K562 (cell line): ENCODE results near the gene CACNG7. TPM values are rescaled to one million over a fixed set of nuclear protein-coding genes. Genes with fewer than 3 reads are reported as not detected.

ENCODE experiments used
- ATAC-seq: fragments of 200-7000 bp; cut with Tn5 transposase; 3 replicates; pipeline ENCODE4 v1.9.1; 2020; ENCODE audit warnings: moderate library complexity
- BruUV-seq: library from RNA; stranded (reverse); fragments of 400-500 nt; replicated peaks from 2 replicates; lab custom pipeline; 2021; lab: Mats Ljungman, UMichigan
- CTCF ChIA-PET: fragments of 300-600 bp; formaldehyde crosslinking; extraction: SDS; loops from one replicate; lab custom pipeline; 2021; ENCODE audit warnings: low intra/inter-chr PET ratio; lab: Yijun Ruan, JAX
- POLR2A ChIA-PET: fragments of 300-600, 350-650 bp; sonication (Branson Sonifier 250); formaldehyde crosslinking; extraction: SDS; loops from one replicate; lab custom pipeline; 2021; ENCODE audit warnings: antibody characterized with exemption, inconsistent platforms; lab: Yijun Ruan, JAX
- DNase-seq, 4 experiments: peaks; one replicate each; pipeline versions ENCODE4 v3.0.0 to v3.0.0-alpha.2; 2011 to 2018; ENCODE audit warnings: low spot score in 3 of 4, mixed read lengths in 3 of 4; ENCODE audit errors: extremely low read depth in 1 of 4
- FAIRE-seq: peaks from 2 replicates; lab custom pipeline; 2011; peaks lifted over from hg19 to GRCh38; lab: Jason Lieb, UNC
- H2AFZ ChIP-seq: 2 replicates; pipeline ENCODE4 v1.6.0; 2011; ENCODE audit warnings: low read depth, low read length, control low read depth, inconsistent platforms
- H3K27ac ChIP-seq: fragments of 200-600 bp; 3 replicates; pipeline ENCODE4 v1.8.0; 2011; ENCODE audit warnings: low read depth, mild to moderate bottlenecking, control low read depth, inconsistent platforms, low read length, moderate library complexity, mixed read lengths; ENCODE audit errors: extremely low read depth
- H3K27me3 ChIP-seq, 2 experiments: fragments of 300-600 bp in 1 of 2; 2 replicates in 1 of 2; 3 replicates in 1 of 2; pipeline versions ENCODE4 v1.6.0 to v1.8.0; 2011; ENCODE audit warnings: inconsistent platforms in 2 of 2, low read length in 2 of 2, mild to moderate bottlenecking in 1 of 2, mixed read lengths in 1 of 2, moderate library complexity in 1 of 2; ENCODE audit not compliant: control insufficient read depth in 2 of 2, insufficient read depth in 2 of 2
- H3K36me3 ChIP-seq: fragments of 300-600 bp; 3 replicates; pipeline ENCODE4 v1.8.0; 2011; ENCODE audit warnings: mild to moderate bottlenecking, low read length, inconsistent platforms; ENCODE audit not compliant: control insufficient read depth, insufficient read depth
- H3K4me1 ChIP-seq, 2 experiments: fragments of 200-600 bp in 1 of 2; replicated peaks in 1 of 2; 2 replicates in 1 of 2; 3 replicates in 1 of 2; pipeline versions ENCODE4 v1.5.1 to v1.8.0; 2011; ENCODE audit warnings: inconsistent platforms in 2 of 2, low read length in 2 of 2, mild to moderate bottlenecking in 1 of 2, mixed read lengths in 1 of 2, moderate library complexity in 1 of 2; ENCODE audit not compliant: control insufficient read depth in 2 of 2, insufficient read depth in 2 of 2
- H3K4me2 ChIP-seq: 2 replicates; pipeline ENCODE4 v1.6.1; 2011; ENCODE audit warnings: low read length, control low read depth, inconsistent platforms, mixed read lengths; ENCODE audit not compliant: insufficient read depth
- H3K4me3 ChIP-seq: fragments of 200-600 bp; sonication (generic), shearing (Covaris generic); 2 replicates; pipeline ENCODE4 v1.5.1; 2016; ENCODE audit warnings: control low read depth, inconsistent platforms
- H3K79me2 ChIP-seq: fragments of 200-600 bp; 3 replicates; pipeline ENCODE4 v1.8.0; 2011; ENCODE audit warnings: low read length, inconsistent platforms; ENCODE audit not compliant: control insufficient read depth, insufficient read depth
- H3K9ac ChIP-seq, 2 experiments: 2 replicates each; pipeline versions ENCODE4 v1.6.0 to v1.6.1; 2011; ENCODE audit warnings: low read depth in 2 of 2, low read length in 2 of 2, control low read depth in 1 of 2, inconsistent platforms in 1 of 2, mild to moderate bottlenecking in 1 of 2, mixed read lengths in 1 of 2; ENCODE audit not compliant: insufficient read depth in 1 of 2
- H3K9me1 ChIP-seq: one replicate; pipeline ENCODE4 v1.6.0; 2011; ENCODE audit warnings: inconsistent platforms, mild to moderate bottlenecking, low read length, moderate library complexity; ENCODE audit not compliant: control insufficient read depth, insufficient read depth
- H3K9me3 ChIP-seq: replicated peaks from 2 replicates; pipeline ENCODE4 v1.5.1; 2011; ENCODE audit warnings: low read depth, low read length, inconsistent platforms; ENCODE audit not compliant: control insufficient read depth, insufficient read depth
- H4K20me1 ChIP-seq: replicated peaks from 2 replicates; pipeline ENCODE4 v1.6.1; 2011; ENCODE audit warnings: low read length, inconsistent platforms, mixed read lengths; ENCODE audit not compliant: control insufficient read depth, insufficient read depth
- ADNP ChIP-seq: fragments of 200-800 bp; sonication (Bioruptor generic); IDR thresholded peaks from 2 replicates; pipeline ENCODE4 v1.6.1; 2016; ENCODE audit warnings: missing genetic modification characterization, missing compliant biosample characterization
- CEBPG ChIP-seq, 3 experiments: fragments of 200-800 bp in 1 of 3; sonication (Bioruptor generic) in 1 of 3; sonication (generic) in 1 of 3; formaldehyde crosslinking in 1 of 3; IDR thresholded peaks in 2 of 3; conservative IDR thresholded peaks in 1 of 3; 2 replicates each; pipeline versions ENCODE4 v1.6.1 to v1.8.0; 2016 to 2022; ENCODE audit warnings: missing compliant biosample characterization in 2 of 3, missing genetic modification characterization in 2 of 3, mild to moderate bottlenecking in 1 of 3, missing genetic modification reagents in 1 of 3
- DPF2 ChIP-seq: fragments of 450-650 bp; IDR thresholded peaks from 2 replicates; pipeline ENCODE4 v1.6.1; 2016
- GTF2F1 ChIP-seq: IDR thresholded peaks from 2 replicates; pipeline ENCODE4 v1.6.1; 2011; ENCODE audit warnings: low read depth, low read length, improper control_type of control experiment
- MEIS2 ChIP-seq: fragments of 450-650 bp; IDR thresholded peaks from 2 replicates; pipeline ENCODE4 v1.6.1; 2014; ENCODE audit warnings: mild to moderate bottlenecking; ENCODE audit not compliant: partially characterized antibody
- NFYB ChIP-seq: IDR thresholded peaks from 2 replicates; pipeline ENCODE4 v1.6.1; 2011; ENCODE audit warnings: mild to moderate bottlenecking, moderate library complexity; ENCODE audit not compliant: insufficient read length; ENCODE audit errors: extremely low read depth
- PHF21A ChIP-seq: fragments of 450-650 bp; IDR thresholded peaks from 2 replicates; pipeline ENCODE4 v1.6.1; 2017; ENCODE audit warnings: low read depth, borderline replicate concordance
- POLR2AphosphoS5 ChIP-seq: IDR thresholded peaks from 2 replicates; pipeline ENCODE4 v1.6.1; 2011; ENCODE audit warnings: mild to moderate bottlenecking, low read depth, low read length, moderate library complexity; ENCODE audit not compliant: control insufficient read depth, insufficient read depth
- RBBP5 ChIP-seq: fragments of 200-600 bp; sonication (generic); IDR thresholded peaks from 2 replicates; pipeline ENCODE4 v1.6.1; 2012; ENCODE audit warnings: borderline replicate concordance, mild to moderate bottlenecking, low read length, control low read depth, inconsistent platforms; ENCODE audit not compliant: insufficient read depth, poor library complexity, severe bottlenecking
- ZFP36 ChIP-seq: fragments of 150-350 bp; IDR thresholded peaks from 2 replicates; pipeline ENCODE4 v1.6.1; 2018; ENCODE audit warnings: low read length, low read depth; ENCODE audit not compliant: partially characterized antibody
- WGBS: fragments of 100-300 bp; shearing (Covaris generic); methylation state at CpG from one replicate; pipeline ENCODE4 v1.1.6; 2016; ENCODE audit warnings: low coverage, mixed read lengths; ENCODE audit not compliant: insufficient coverage; ENCODE audit errors: missing lambda C conversion rate; 5-methylcytosine and 5-hydroxymethylcytosine counted together
- in situ Hi-C: fragments of 300-500 bp; cut with MboI; formaldehyde crosslinking; loops from 4 replicates; pipeline ENCODE4 v1.15.0; 2018; ENCODE audit warnings: inconsistent platforms, mixed read lengths
- intact Hi-C: fragments of 100-400 bp; cut with micrococcal nuclease; formaldehyde crosslinking; loops from 2 replicates; pipeline ENCODE4 v1.14.2; 2022
- polyA plus RNA-seq, 8 experiments: library from polyadenylated mRNA; depleted of rRNA in 4 of 8; stranded (reverse) in 5 of 8; unstranded in 3 of 8; fragments of >200 nt; fragmentation: Nextera tagmentation in 2 of 8; fragmentation: Illumina TruSeq in 1 of 8; extraction: Ambion mirVana in 2 of 8; extraction: Trizol in 1 of 8; gene quantifications; 2 replicates each; pipeline versions ENCODE4 v1.2.1 to v1.2.3, GENCODE V29; 2011 to 2014; ENCODE audit warnings: inconsistent platforms in 1 of 8, missing spikeins in 1 of 8
- total RNA-seq, 7 experiments: library from RNA; depleted of rRNA in 6 of 7; stranded (reverse); fragments of >200 nt in 6 of 7; fragmentation: Illumina TruSeq in 2 of 7; extraction: Trizol in 2 of 7; gene quantifications; 2 replicates each; pipeline versions ENCODE4 v1.2.1 to v1.2.3, GENCODE V29; 2011 to 2021; ENCODE audit warnings: low replicate concordance in 1 of 7
- TF ChIP-seq, protein P1 (sequence below): fragments of 150-350 bp; conservative IDR thresholded peaks from 2 replicates; pipeline ENCODE4 v1.6.1; 2014; ENCODE audit warnings: low read length
- TF ChIP-seq, protein P2 (sequence below): fragments of 450-650 bp; IDR thresholded peaks from 2 replicates; pipeline ENCODE4 v1.6.1; 2018; ENCODE audit not compliant: partially characterized antibody
- TF ChIP-seq, protein P3 (sequence below): sonication (generic); formaldehyde crosslinking; IDR thresholded peaks from 2 replicates; pipeline ENCODE4 v1.9.0; 2022; ENCODE audit warnings: mild to moderate bottlenecking, missing genetic modification reagents

Gene CACNG7
- total and polyA plus RNA-seq, 9 of the 15 experiments (the other 6 are each of a cell fraction or from before 2014, with no cell fraction given): not detected

DNA sequence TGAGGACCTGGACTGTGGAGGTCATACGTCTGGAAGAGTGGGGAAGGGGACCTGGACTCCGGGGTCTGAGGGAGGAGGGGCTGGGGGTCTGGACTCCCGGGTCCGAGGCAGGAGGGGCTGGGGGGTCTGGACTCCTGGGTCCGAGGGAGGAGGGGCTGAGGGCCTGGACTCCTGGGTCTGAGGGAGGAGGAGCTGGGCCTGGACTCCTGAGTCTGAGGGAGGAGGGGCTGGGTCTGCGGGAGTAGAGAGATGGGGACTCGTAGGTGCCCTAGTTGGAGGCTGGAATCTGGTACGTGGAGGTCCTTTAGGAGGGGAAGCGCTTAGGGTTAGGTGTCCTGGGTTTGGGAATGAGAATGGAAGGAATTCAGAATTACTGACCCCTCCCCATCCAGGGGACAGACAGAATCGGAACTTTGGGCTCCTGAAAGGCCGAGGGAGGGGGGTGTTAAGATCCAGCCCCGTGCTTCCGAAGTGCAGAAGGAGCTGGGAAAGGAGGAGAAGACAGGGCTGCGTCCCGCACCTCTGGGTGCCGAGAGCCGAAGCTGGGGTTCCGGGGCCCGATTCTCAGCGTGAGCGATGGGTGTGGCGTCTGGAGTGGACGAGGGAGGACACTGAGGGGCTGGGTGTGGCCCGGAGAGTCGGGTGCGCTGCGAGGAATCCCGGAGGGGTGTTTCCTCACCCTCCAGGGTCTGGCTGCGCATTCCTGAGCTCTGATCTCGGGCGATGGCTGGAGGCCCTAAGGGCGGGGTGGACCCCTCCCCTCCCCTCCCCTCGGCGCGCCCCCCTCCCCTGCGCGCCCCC lies 40.8 kb upstream of the CACNG7 start:
- in situ Hi-C loops: no loop called here
- TF ChIP-seq, protein P1, sequence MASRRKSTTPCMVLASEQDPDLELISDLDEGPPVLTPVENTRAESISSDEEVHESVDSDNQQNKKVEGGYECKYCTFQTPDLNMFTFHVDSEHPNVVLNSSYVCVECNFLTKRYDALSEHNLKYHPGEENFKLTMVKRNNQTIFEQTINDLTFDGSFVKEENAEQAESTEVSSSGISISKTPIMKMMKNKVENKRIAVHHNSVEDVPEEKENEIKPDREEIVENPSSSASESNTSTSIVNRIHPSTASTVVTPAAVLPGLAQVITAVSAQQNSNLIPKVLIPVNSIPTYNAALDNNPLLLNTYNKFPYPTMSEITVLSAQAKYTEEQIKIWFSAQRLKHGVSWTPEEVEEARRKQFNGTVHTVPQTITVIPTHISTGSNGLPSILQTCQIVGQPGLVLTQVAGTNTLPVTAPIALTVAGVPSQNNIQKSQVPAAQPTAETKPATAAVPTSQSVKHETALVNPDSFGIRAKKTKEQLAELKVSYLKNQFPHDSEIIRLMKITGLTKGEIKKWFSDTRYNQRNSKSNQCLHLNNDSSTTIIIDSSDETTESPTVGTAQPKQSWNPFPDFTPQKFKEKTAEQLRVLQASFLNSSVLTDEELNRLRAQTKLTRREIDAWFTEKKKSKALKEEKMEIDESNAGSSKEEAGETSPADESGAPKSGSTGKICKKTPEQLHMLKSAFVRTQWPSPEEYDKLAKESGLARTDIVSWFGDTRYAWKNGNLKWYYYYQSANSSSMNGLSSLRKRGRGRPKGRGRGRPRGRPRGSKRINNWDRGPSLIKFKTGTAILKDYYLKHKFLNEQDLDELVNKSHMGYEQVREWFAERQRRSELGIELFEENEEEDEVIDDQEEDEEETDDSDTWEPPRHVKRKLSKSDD: no peak
- TF ChIP-seq MEIS2 (no peak), NFYB (no peak), DPF2 (0 out of 2 replicates have a peak, but pooled peaks have one; percentile 11), ZFP36 (peak; percentile 37), GTF2F1 (no peak), RBBP5 (peak; percentile 18), POLR2AphosphoS5 (0 out of 2 replicates have a peak, but pooled peaks have one; percentile 9), ADNP (no peak), PHF21A (peak; percentile 16; the same call in 1 of the 2 replicates), CEBPG (CRISPR knock-in tag; IDR thresholded peaks at IDR 0.05) (no peak), CEBPG (tag; conservative IDR thresholded peaks at IDR 0.05 in 1 of 2, IDR thresholded peaks at IDR 0.05 in 1 of 2) (no peak)
- TF ChIP-seq, protein P2, sequence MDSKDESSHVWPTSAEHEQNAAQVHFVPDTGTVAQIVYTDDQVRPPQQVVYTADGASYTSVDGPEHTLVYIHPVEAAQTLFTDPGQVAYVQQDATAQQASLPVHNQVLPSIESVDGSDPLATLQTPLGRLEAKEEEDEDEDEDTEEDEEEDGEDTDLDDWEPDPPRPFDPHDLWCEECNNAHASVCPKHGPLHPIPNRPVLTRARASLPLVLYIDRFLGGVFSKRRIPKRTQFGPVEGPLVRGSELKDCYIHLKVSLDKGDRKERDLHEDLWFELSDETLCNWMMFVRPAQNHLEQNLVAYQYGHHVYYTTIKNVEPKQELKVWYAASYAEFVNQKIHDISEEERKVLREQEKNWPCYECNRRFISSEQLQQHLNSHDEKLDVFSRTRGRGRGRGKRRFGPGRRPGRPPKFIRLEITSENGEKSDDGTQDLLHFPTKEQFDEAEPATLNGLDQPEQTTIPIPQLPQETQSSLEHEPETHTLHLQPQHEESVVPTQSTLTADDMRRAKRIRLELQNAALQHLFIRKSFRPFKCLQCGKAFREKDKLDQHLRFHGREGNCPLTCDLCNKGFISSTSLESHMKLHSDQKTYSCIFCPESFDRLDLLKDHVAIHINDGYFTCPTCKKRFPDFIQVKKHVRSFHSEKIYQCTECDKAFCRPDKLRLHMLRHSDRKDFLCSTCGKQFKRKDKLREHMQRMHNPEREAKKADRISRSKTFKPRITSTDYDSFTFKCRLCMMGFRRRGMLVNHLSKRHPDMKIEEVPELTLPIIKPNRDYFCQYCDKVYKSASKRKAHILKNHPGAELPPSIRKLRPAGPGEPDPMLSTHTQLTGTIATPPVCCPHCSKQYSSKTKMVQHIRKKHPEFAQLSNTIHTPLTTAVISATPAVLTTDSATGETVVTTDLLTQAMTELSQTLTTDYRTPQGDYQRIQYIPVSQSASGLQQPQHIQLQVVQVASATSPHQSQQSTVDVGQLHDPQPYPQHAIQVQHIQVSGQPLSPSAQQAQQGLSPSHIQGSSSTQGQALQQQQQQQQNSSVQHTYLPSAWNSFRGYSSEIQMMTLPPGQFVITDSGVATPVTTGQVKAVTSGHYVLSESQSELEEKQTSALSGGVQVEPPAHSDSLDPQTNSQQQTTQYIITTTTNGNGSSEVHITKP: peak; percentile 41
- TF ChIP-seq, protein P3, sequence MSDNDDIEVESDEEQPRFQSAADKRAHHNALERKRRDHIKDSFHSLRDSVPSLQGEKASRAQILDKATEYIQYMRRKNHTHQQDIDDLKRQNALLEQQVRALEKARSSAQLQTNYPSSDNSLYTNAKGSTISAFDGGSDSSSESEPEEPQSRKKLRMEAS (CRISPR knock-in tag): 0 out of 2 replicates have a peak, but pooled peaks have one; percentile 21

More for the DNA sequence above, 40.8 kb upstream of the CACNG7 start:
- peak overlapping the region; percentile 78 for H3K4me3 ChIP-seq
- ATAC-seq (peak; percentile 24), FAIRE-seq (peak; percentile 58), DNase-seq (peak; percentile 50 to 66 (median 58))
- peaks cover 4% of the 10 kb centered on the region for H3K9me1 ChIP-seq
- H3K4me2 ChIP-seq: peak overlapping the region; percentile 89
- H3K27ac ChIP-seq: peak overlapping the region; percentile 99
- BruUV-seq: no TSS peak
- 0 out of 2 replicates have a peak, but pooled peaks cover 5% of the 10 kb centered on the region for H4K20me1 ChIP-seq
- peak overlapping the region; percentile 85 to 97 for H3K9ac ChIP-seq
- H3K9me3 ChIP-seq: no peaks in the 10 kb centered on the region
- POLR2A ChIA-PET: interaction anchor here (0.5 to 2.6 kb wide), 10 partner anchors 9 to 668 kb away, joined by 3 to 27 read pairs (median 3); no protein-coding TSS in a partner anchor
- H3K36me3 ChIP-seq: peaks cover 15% of the 10 kb centered on the region; the same call in 2 of the 3 replicates
- H2AFZ ChIP-seq: peak overlapping the region; percentile 72
- CTCF ChIA-PET: no interaction called here
- peaks cover 27 to 55% of the 10 kb centered on the region in 2 experiments; a peak in 4 of 5 replicates for H3K4me1 ChIP-seq
- intact Hi-C loops: no loop called here
- H3K79me2 ChIP-seq: peaks cover 44% of the 10 kb centered on the region
- H3K27me3 ChIP-seq: peaks cover 0 to 7% of the 10 kb centered on the region in 2 experiments; a peak in 1 of 5 replicates
- WGBS: 3% methylated on average over 19 of the region's 37 CpGs
